Measurements from ENCODE around the gene MBNL1. TPM values are rescaled to one million over a fixed set of nuclear protein-coding genes. Genes with fewer than 3 reads are reported as not detected.

Gene MBNL1
- total and polyA plus RNA-seq, 2 donors (not counting 3 experiments of a cell fraction or from before 2014, with no cell fraction given), result 179 to 362 TPM

- CTCF ChIA-PET, result interaction anchor here (0.7 to 1.7 kb wide), 4 partner anchors 7 to 49 kb away, joined by 3 to 4 read pairs (median 3); no protein-coding TSS in a partner anchor
- Histone ChIP-seq H3K4me1 (ENCODE audit: control insufficient read depth, extremely low read depth, insufficient read depth, low read length) (no peaks in the 10 kb centered on the region), H3K36me3 (ENCODE audit: control insufficient read depth in 2 of 2, extremely low read depth in 1 of 2, insufficient read depth in 2 of 2, low read length in 2 of 2) (no peaks in the 10 kb centered on the region), H4K20me1 (replicated peaks; ENCODE audit: control insufficient read depth, extremely low read depth, insufficient read depth, low read length) (no peaks in the 10 kb centered on the region), H3K4me2 (ENCODE audit: insufficient read depth, low read length) (no peak overlapping the region), H3K79me2 (ENCODE audit: control insufficient read depth, insufficient read depth, low read length) (no peaks in the 10 kb centered on the region), H3K27me3 (ENCODE audit: control insufficient read depth in 2 of 2, insufficient read depth in 2 of 2, low read length in 2 of 2) (no peaks in the 10 kb centered on the region), H3K9ac (replicated peaks; ENCODE audit: extremely low read depth, insufficient read depth, low read length) (no peak overlapping the region), H3K9me1 (replicated peaks; ENCODE audit: control insufficient read depth, extremely low read depth, insufficient read depth, low read length) (no peaks in the 10 kb centered on the region), H3K27ac (ENCODE audit: insufficient read depth, low read depth, low read length) (no peak overlapping the region), H3K4me3 (replicated peaks in 1 of 3; ENCODE audit: insufficient read depth in 1 of 3, low read depth in 1 of 3, low read length in 3 of 3) (no peak overlapping the region), H2AFZ (ENCODE audit: low read depth, low read length) (no peak overlapping the region), H3K9me3 (replicated peaks; ENCODE audit: control insufficient read depth, insufficient read depth, low read length) (no peaks in the 10 kb centered on the region)
- no TSS peak for BruUV-seq (replicated peaks)
- FAIRE-seq (no peak), DNase-seq (ENCODE audit: low read depth, low spot score) (no peak)
- intact Hi-C loops (cut with micrococcal nuclease) (no loop called here), dilution Hi-C loops (cut with MboI; ENCODE audit: extremely low pct_ligation_motif_present, low sequenced_read_pairs) (no loop called here)
- no peak for TF ChIP-seq JUN (IDR thresholded peaks at IDR 0.05; ENCODE audit: borderline replicate concordance, insufficient read depth, insufficient read length, low read depth)
- TF ChIP-seq MYC (IDR thresholded peaks at IDR 0.05; ENCODE audit: low read depth, low read length), result no peak
- TF ChIP-seq EZH2 (IDR thresholded peaks at IDR 0.05; ENCODE audit: borderline replicate concordance, low read depth, low read length, severe bottlenecking), result no peak
- TF ChIP-seq CTCF (IDR thresholded peaks at IDR 0.05; ENCODE audit: extremely low read depth in 1 of 2, insufficient read depth in 1 of 2, low read depth in 1 of 2, low read length in 2 of 2), result no peak
- no peak for TF ChIP-seq GATA2 (IDR thresholded peaks at IDR 0.05; ENCODE audit: insufficient read depth, insufficient read length, low read depth, low read length)
- no peak for TF ChIP-seq FOS (IDR thresholded peaks at IDR 0.05; ENCODE audit: borderline replicate concordance, insufficient read depth, low read length)
- no peak for TF ChIP-seq POLR2AphosphoS5 (IDR thresholded peaks at IDR 0.05; ENCODE audit: insufficient read depth, low read depth, low read length)
- no peak for TF ChIP-seq POLR2A (IDR thresholded peaks at IDR 0.05; ENCODE audit: low read depth, low read length)
- no peak for TF ChIP-seq MAX (IDR thresholded peaks at IDR 0.05; ENCODE audit: insufficient read depth, insufficient read length)
- POLR2A ChIA-PET, result interaction anchor here (0.6 kb wide), 1 partner anchor 37 kb away, joined by 3 read pairs; no protein-coding TSS in a partner anchor
Measured at GRCh38 chr3:152232679-152233078, 36.0 kb upstream of the MBNL1 start.
